ENCODE data around the gene MRGPRD. TPM values are rescaled to one million over a fixed set of nuclear protein-coding genes. Genes with fewer than 3 reads are reported as not detected.

The MRGPRD gene
- total RNA-seq, 1 donor from 2014 or later, result not detected

DNA sequence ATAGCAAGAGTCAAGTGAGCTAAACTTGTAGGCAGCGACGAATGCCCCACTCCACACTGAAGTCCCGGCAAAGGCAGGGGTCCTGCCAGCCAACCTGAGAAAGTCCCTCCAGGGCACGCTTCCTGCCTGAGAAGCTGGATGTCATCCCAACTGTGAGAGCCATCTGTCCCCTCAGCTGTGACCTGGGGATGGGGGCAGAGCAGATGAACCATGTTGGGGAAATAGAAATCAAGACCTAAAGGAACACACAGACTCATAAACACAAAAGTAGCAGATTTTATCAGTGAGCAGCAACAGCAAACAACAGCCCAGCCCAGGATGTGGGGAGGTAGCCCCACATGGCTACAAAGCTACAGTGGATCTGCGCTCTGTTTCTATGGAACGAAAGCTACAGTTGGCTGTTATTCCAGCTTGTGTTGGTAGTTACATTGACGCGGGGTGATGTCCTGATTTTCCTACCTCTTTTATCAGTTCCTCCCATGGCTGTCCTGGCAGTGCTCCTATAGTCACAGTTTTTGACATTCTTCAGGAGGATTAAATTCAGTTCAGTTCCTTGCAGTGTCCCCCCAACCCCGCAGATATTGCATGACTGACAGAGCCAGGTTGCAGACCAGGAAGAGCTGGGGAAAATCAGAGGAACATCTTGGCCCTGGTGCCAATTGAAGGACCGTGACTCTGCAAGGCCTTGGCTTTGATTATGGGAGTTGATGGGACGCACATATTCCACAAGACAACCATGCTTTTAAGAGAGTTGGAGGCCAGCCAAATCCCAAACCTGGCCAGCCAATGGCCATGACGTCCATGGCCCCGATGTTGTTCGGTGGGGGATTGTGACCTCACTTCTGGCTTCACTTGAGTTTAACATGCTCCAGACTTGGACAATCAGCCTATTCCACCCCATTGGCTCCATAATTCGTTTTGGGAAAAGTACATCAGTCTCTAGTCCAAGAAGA lies 14.6 kb downstream of the MRGPRD start:
- H3K4me1 ChIP-seq (ENCODE audit: insufficient read depth, low read length), result no peaks in the 10 kb centered on the region
- no peak overlapping the region for H3K4me3 ChIP-seq (ENCODE audit: insufficient read depth, low read depth, low read length)
- no peak overlapping the region for H3K9ac ChIP-seq (ENCODE audit: low read length)
- H3K27ac ChIP-seq (ENCODE audit: low read depth, low read length), result no peak overlapping the region
- Mint-ChIP-seq H3K27me3 (ENCODE audit: low read depth, unreplicated experiment) (peaks cover 46% of the 10 kb centered on the region), H3K9me3 (ENCODE audit: unreplicated experiment) (peaks cover 32% of the 10 kb centered on the region), H3K4me1 (ENCODE audit: low read depth, unreplicated experiment) (no peaks in the 10 kb centered on the region), H3K4me3 (ENCODE audit: unreplicated experiment) (no peak overlapping the region), H3K27ac (ENCODE audit: unreplicated experiment) (no peak overlapping the region), H3K36me3 (ENCODE audit: low read depth, unreplicated experiment) (peaks cover 6% of the 10 kb centered on the region)
- no peaks in the 10 kb centered on the region for H4K20me1 ChIP-seq (ENCODE audit: insufficient read depth, low read length)
- no peak overlapping the region for H2AFZ ChIP-seq (ENCODE audit: low read depth, low read length)
- FAIRE-seq, result no peak
- no peak overlapping the region for H3K4me2 ChIP-seq (ENCODE audit: low read length)
- H3K79me2 ChIP-seq (ENCODE audit: insufficient read depth, low read length), result no peaks in the 10 kb centered on the region
- peaks cover 3% of the 10 kb centered on the region for H3K9me3 ChIP-seq (ENCODE audit: insufficient read depth, low read depth, low read length)
- no peaks in the 10 kb centered on the region for H3K36me3 ChIP-seq (ENCODE audit: insufficient read depth, low read length)
- DNase-seq (ENCODE audit: low read depth), result no peak
- H3K27me3 ChIP-seq (ENCODE audit: insufficient read depth, low read length), result peaks cover 14% of the 10 kb centered on the region
- TF ChIP-seq CTCF (IDR thresholded peaks at IDR 0.05; ENCODE audit: insufficient read depth, low read depth, low read length), result no peak
- TF ChIP-seq EZH2 (IDR thresholded peaks at IDR 0.05; ENCODE audit: insufficient read depth, low read length), result no peak

- Histone ChIP-seq H3K4me2 (ENCODE audit: low read length) (no peak overlapping the region), H3K4me1 (ENCODE audit: insufficient read depth, low read length) (no peaks in the 10 kb centered on the region), H3K4me3 (ENCODE audit: insufficient read depth, low read depth, low read length) (no peak overlapping the region), H3K9me3 (ENCODE audit: insufficient read depth, low read depth, low read length) (peaks cover 3% of the 10 kb centered on the region), H3K27ac (ENCODE audit: low read depth, low read length) (no peak overlapping the region), H3K36me3 (ENCODE audit: insufficient read depth, low read length) (no peaks in the 10 kb centered on the region), H4K20me1 (ENCODE audit: insufficient read depth, low read length) (no peaks in the 10 kb centered on the region), H2AFZ (ENCODE audit: low read depth, low read length) (no peak overlapping the region), H3K79me2 (ENCODE audit: insufficient read depth, low read length) (no peaks in the 10 kb centered on the region), H3K27me3 (ENCODE audit: insufficient read depth, low read length) (peaks cover 5% of the 10 kb centered on the region), H3K9ac (ENCODE audit: low read length) (no peak overlapping the region)
- DNase-seq (ENCODE audit: low read depth) (no peak), FAIRE-seq (peak; percentile 89)
- peaks cover 6% of the 10 kb centered on the region for H3K36me3 Mint-ChIP-seq (ENCODE audit: low read depth, unreplicated experiment)
- H3K9me3 Mint-ChIP-seq (ENCODE audit: unreplicated experiment), result peaks cover 35% of the 10 kb centered on the region
- no peak overlapping the region for H3K27ac Mint-ChIP-seq (ENCODE audit: unreplicated experiment)
- no peak for TF ChIP-seq EZH2 (IDR thresholded peaks at IDR 0.05; ENCODE audit: insufficient read depth, low read length)
- TF ChIP-seq CTCF (IDR thresholded peaks at IDR 0.05; ENCODE audit: insufficient read depth, low read depth, low read length), result no peak
- no peak overlapping the region for H3K4me3 Mint-ChIP-seq (ENCODE audit: unreplicated experiment)
- H3K27me3 Mint-ChIP-seq (ENCODE audit: low read depth, unreplicated experiment), result peaks cover 38% of the 10 kb centered on the region
- H3K4me1 Mint-ChIP-seq (ENCODE audit: low read depth, unreplicated experiment), result no peaks in the 10 kb centered on the region
These were observed 17.0 kb downstream of the MRGPRD start for GRCh38 chr11:68963779-68964178.
